ENCODE data around the gene C20orf202.

DNA sequence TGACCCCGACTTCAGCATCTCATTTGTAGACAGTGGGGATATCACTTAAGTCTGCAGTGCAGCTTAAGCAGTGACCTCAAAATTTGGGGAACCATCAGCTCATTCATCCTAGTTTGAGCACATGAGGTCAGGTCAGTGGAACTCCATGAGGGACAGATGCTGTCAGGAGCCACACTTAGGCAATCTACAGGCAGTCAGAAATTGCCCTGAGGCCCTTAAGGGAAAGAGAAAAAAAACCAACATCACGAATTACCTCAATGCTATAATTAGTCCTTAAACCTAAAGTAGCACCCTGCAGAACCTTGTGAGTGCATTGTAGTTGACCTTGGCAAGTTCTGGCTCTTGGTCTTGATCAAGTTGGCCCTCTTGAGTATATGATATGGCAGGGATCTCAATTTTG, 39.6 kb upstream of the C20orf202 start:
- TF ChIP-seq GLI4 (tag by site-specific recombination; IDR thresholded peaks at IDR 0.05) (no peak), ZNF48 (tag by site-specific recombination; IDR thresholded peaks at IDR 0.05) (no peak), ZNF510 (tag by site-specific recombination; IDR thresholded peaks at IDR 0.05; ENCODE audit: insufficient replicate concordance) (no peak)
- TF ChIP-seq, protein P1, sequence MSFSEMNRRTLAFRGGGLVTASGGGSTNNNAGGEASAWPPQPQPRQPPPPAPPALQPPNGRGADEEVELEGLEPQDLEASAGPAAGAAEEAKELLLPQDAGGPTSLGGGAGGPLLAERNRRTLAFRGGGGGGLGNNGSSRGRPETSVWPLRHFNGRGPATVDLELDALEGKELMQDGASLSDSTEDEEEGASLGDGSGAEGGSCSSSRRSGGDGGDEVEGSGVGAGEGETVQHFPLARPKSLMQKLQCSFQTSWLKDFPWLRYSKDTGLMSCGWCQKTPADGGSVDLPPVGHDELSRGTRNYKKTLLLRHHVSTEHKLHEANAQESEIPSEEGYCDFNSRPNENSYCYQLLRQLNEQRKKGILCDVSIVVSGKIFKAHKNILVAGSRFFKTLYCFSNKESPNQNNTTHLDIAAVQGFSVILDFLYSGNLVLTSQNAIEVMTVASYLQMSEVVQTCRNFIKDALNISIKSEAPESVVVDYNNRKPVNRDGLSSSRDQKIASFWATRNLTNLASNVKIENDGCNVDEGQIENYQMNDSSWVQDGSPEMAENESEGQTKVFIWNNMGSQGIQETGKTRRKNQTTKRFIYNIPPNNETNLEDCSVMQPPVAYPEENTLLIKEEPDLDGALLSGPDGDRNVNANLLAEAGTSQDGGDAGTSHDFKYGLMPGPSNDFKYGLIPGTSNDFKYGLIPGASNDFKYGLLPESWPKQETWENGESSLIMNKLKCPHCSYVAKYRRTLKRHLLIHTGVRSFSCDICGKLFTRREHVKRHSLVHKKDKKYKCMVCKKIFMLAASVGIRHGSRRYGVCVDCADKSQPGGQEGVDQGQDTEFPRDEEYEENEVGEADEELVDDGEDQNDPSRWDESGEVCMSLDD (tag by site-specific recombination; IDR thresholded peaks at IDR 0.05), result no peak
- TF ChIP-seq, protein P2, sequence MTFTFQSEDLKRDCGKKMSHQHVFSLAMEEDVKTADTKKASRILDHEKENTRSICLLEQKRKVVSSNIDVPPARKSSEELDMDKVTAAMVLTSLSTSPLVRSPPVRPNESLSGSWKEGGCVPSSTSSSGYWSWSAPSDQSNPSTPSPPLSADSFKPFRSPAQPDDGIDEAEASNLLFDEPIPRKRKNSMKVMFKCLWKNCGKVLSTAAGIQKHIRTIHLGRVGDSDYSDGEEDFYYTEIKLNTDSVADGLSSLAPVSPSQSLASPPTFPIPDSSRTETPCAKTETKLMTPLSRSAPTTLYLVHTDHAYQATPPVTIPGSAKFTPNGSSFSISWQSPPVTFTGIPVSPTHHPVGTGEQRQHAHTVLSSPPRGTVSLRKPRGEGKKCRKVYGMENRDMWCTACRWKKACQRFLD (tag by site-specific recombination; IDR thresholded peaks at IDR 0.05), result no peak

Measured in HEK293 (cell line).